Esophagus (tissue), 2 donors: ENCODE data around the gene AUP1. TPM values are rescaled to one million over a fixed set of nuclear protein-coding genes. Genes with fewer than 3 reads are reported as not detected.
A peak's percentile ranks its signal among the peaks of the same experiment; 100 is the strongest.

Experiments used
- H3K27ac ChIP-seq, 2 donors: one replicate each; pipeline ENCODE4 v1.5.1; 2013; ENCODE audit warnings: low read depth in 2 of 2, mild to moderate bottlenecking in 2 of 2, inconsistent platforms in 1 of 2, low read length in 1 of 2, moderate library complexity in 1 of 2
- H3K27me3 ChIP-seq, 2 donors: one replicate each; pipeline ENCODE4 v1.6.1; 2013; ENCODE audit warnings: low read length in 2 of 2, control low read depth in 1 of 2, mild to moderate bottlenecking in 1 of 2; ENCODE audit not compliant: insufficient read depth in 2 of 2, control insufficient read depth in 1 of 2
- H3K36me3 ChIP-seq, 2 donors: one replicate each; pipeline ENCODE4 v1.6.1; 2013; ENCODE audit warnings: low read length in 1 of 2; ENCODE audit not compliant: control insufficient read depth in 2 of 2, insufficient read depth in 2 of 2
- H3K4me1 ChIP-seq, 2 donors: one replicate each; pipeline ENCODE4 v1.6.1; 2013; ENCODE audit warnings: low read length in 1 of 2; ENCODE audit not compliant: control insufficient read depth in 2 of 2, insufficient read depth in 2 of 2
- H3K4me3 ChIP-seq, 2 donors: one replicate each; pipeline ENCODE4 v1.5.1; 2013; ENCODE audit warnings: low read length in 2 of 2, mild to moderate bottlenecking in 2 of 2, low read depth in 1 of 2, moderate library complexity in 1 of 2
- H3K9me3 ChIP-seq, 2 donors: one replicate each; pipeline ENCODE4 v1.6.1; 2013; ENCODE audit warnings: mild to moderate bottlenecking in 2 of 2, low read depth in 1 of 2, low read length in 1 of 2, moderate library complexity in 1 of 2; ENCODE audit not compliant: control insufficient read depth in 2 of 2, insufficient read depth in 1 of 2
- WGBS, 2 donors: extraction: QIAGEN DNeasy Blood & Tissue Kit; methylation state at CpG; one replicate each; pipeline ENCODE4 v1.1.7; 2013; 5-methylcytosine and 5-hydroxymethylcytosine counted together
- polyA plus RNA-seq, 2 donors: library from polyadenylated mRNA; stranded (reverse); fragments of 200-250 nt; gene quantifications; one replicate each; pipeline ENCODE4 v1.2.3, GENCODE V29; 2013
- donor health status: healthy with polysubstance abuse.
- donor health status: Bipolar disorder and iron deficiency.

AUP1 gene
- polyA plus RNA-seq, 2 donors = 116 to 186 TPM

DNA sequence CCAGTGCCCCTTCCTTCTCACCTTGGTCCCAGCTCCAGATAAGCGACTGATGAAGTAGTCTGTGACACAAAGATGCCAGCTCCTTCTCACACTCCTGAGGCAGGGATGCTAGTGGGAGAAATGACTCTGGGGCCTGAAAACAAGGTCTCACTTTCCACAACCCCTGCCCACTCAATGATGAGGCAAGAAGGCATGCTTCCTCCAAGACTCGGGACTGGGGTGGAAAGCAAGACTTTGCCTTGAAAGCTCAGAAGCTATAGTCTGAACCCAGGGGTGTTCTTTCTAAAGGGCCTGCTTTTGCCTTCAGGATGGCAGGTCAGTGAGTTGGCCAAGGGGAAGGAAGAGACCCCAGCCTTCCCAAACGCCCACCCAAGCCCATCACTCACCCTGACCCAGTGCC is 48.1 kb downstream of the AUP1 start:
- Histone ChIP-seq H3K4me1 (peaks cover 13% of the 10 kb centered on the region in 2 donors), H3K36me3 (peaks cover 0 to 7% of the 10 kb centered on the region in 2 donors), H3K4me3 (peak overlapping the region; percentile 76 to 84), H3K9me3 (no peaks in the 10 kb centered on the region), H3K27me3 (no peaks in the 10 kb centered on the region), H3K27ac (no peak overlapping the region)
- 46 to 54% methylated on average over 3 of the region's 3 CpGs for WGBS, 2 donors

Other genes with a start within 250 kb of the AUP1 start
- under 1 TPM; 0.28 to 0.33 TPM for gene SLC4A5, start 186.3 kb downstream of the AUP1 start, polyA plus RNA-seq
- 10 to 100 TPM; 60.8 to 83.3 TPM for gene DCTN1, start 149.4 kb downstream of the AUP1 start, polyA plus RNA-seq
- gene C2orf81, start 108.1 kb downstream of the AUP1 start, polyA plus RNA-seq = under 1 TPM; 0.81 to 0.92 TPM
- gene WDR54, start 108.0 kb downstream of the AUP1 start, polyA plus RNA-seq = 1 to 10 TPM; 3.5 to 5.4 TPM
- gene RTKN, start 87.8 kb downstream of the AUP1 start, polyA plus RNA-seq = 10 to 100 TPM; 20.2 to 20.8 TPM
- 10 to 100 TPM; 33.4 to 44.9 TPM for gene INO80B, start 74.6 kb downstream of the AUP1 start, polyA plus RNA-seq
- 10 to 100 TPM; 41.3 to 50.1 TPM for gene WBP1, start 71.3 kb downstream of the AUP1 start, polyA plus RNA-seq
- gene MOGS, start 64.3 kb downstream of the AUP1 start, polyA plus RNA-seq = 10 to 100 TPM; 21.3 to 26.8 TPM
- gene MRPL53, start 57.0 kb downstream of the AUP1 start, polyA plus RNA-seq = 10 to 100 TPM; 60.6 to 72.3 TPM
- 10 to 100 TPM in 1 of 2 donors, 1 to 10 TPM in 1; 4.3 to 10.3 TPM for gene CCDC142, start 46.7 kb downstream of the AUP1 start, polyA plus RNA-seq
- gene TTC31, start 46.6 kb downstream of the AUP1 start, polyA plus RNA-seq = 10 to 100 TPM in 1 of 2 donors, 1 to 10 TPM in 1; 9.7 to 13.4 TPM
- gene LBX2, start 30.1 kb downstream of the AUP1 start, polyA plus RNA-seq = under 1 TPM; 0.12 to 0.18 TPM
- gene PCGF1, start 22.0 kb downstream of the AUP1 start, polyA plus RNA-seq = 10 to 100 TPM; 16.1 to 18.2 TPM
- gene TLX2, start 15.3 kb downstream of the AUP1 start, polyA plus RNA-seq = under 1 TPM in 1 of 2 donors, not detected in 1; 0.01 TPM
- 1 to 10 TPM; 3.4 to 7.3 TPM for gene DQX1, start 3.5 kb downstream of the AUP1 start, polyA plus RNA-seq
- gene HTRA2, start 227 bp upstream of the AUP1 start, polyA plus RNA-seq = 10 to 100 TPM; 15.8 to 21.0 TPM
- gene LOXL3, start 24.2 kb upstream of the AUP1 start, polyA plus RNA-seq = under 1 TPM; 0.71 to 0.79 TPM
- 1 to 10 TPM; 1.6 to 2.5 TPM for gene DOK1, start 25.0 kb upstream of the AUP1 start, polyA plus RNA-seq
- under 1 TPM; 0.04 to 0.10 TPM for gene M1AP, start 118.6 kb upstream of the AUP1 start, polyA plus RNA-seq
- under 1 TPM; 0.55 to 0.59 TPM for gene SEMA4F, start 124.5 kb upstream of the AUP1 start, polyA plus RNA-seq